Liver (tissue), 9 donors: ENCODE results near the gene IFI27. TPM values are rescaled to one million over a fixed set of nuclear protein-coding genes. Genes with fewer than 3 reads are reported as not detected.

ENCODE experiments used
- DNase-seq: peaks from one replicate; pipeline ENCODE4 v3.0.0-alpha.2; 2017; ENCODE audit warnings: low spot score
- H3K27ac ChIP-seq, 2 donors: one replicate each; pipeline ENCODE4 v1.7.0; 2013; ENCODE audit warnings: inconsistent platforms in 2 of 2, low read length in 2 of 2, control low read depth in 1 of 2, low read depth in 1 of 2, mild to moderate bottlenecking in 1 of 2
- H3K27me3 ChIP-seq, 4 donors: one replicate each; pipeline versions ENCODE4 v1.6.1 to v1.7.0; 2013; ENCODE audit warnings: low read length in 3 of 4, inconsistent platforms in 1 of 4, mild to moderate bottlenecking in 1 of 4, moderate library complexity in 1 of 4; ENCODE audit not compliant: control insufficient read depth in 4 of 4, insufficient read depth in 4 of 4
- H3K36me3 ChIP-seq, 4 donors: one replicate each; pipeline versions ENCODE4 v1.6.1 to v1.7.0; 2013; ENCODE audit warnings: low read length in 3 of 4, mild to moderate bottlenecking in 3 of 4, low read depth in 1 of 4, moderate library complexity in 1 of 4; ENCODE audit not compliant: control insufficient read depth in 4 of 4, insufficient read depth in 3 of 4
- H3K4me1 ChIP-seq, 4 donors: one replicate each; pipeline versions ENCODE4 v1.6.1 to v1.7.0; 2013; ENCODE audit warnings: low read length in 3 of 4, mild to moderate bottlenecking in 3 of 4, moderate library complexity in 1 of 4; ENCODE audit not compliant: control insufficient read depth in 4 of 4, insufficient read depth in 4 of 4
- H3K4me3 ChIP-seq, 3 donors: one replicate each; pipeline versions ENCODE4 v1.6.1 to v1.7.0; 2013; ENCODE audit warnings: low read length in 3 of 3, control low read depth in 1 of 3, low read depth in 1 of 3, mild to moderate bottlenecking in 1 of 3
- H3K9ac ChIP-seq, 2 donors: one replicate each; pipeline ENCODE4 v1.7.0; 2013; ENCODE audit warnings: low read length in 2 of 2, mild to moderate bottlenecking in 2 of 2, moderate library complexity in 2 of 2, control low read depth in 1 of 2, low read depth in 1 of 2
- H3K9me3 ChIP-seq, 4 donors: one replicate each; pipeline versions ENCODE4 v1.6.1 to v1.7.0; 2013; ENCODE audit warnings: low read length in 3 of 4; ENCODE audit not compliant: control insufficient read depth in 4 of 4
- FOXA1 ChIP-seq: IDR thresholded peaks from 2 replicates; pipeline ENCODE4 v1.6.1; 2016; ENCODE audit warnings: antibody characterized with exemption
- FOXA2 ChIP-seq: IDR thresholded peaks from 2 replicates; pipeline ENCODE4 v1.6.1; 2016; ENCODE audit warnings: antibody characterized with exemption
- GABPA ChIP-seq, 2 donors: IDR thresholded peaks in 1 of 2; conservative IDR thresholded peaks in 1 of 2; 2 replicates each; pipeline ENCODE4 v1.6.1; 2016; ENCODE audit warnings: antibody characterized with exemption in 2 of 2, mild to moderate bottlenecking in 1 of 2, moderate library complexity in 1 of 2
- HNF4G ChIP-seq: IDR thresholded peaks from 2 replicates; pipeline ENCODE4 v1.6.1; 2016; ENCODE audit warnings: antibody characterized with exemption
- JUND ChIP-seq, 2 donors: IDR thresholded peaks; 2 replicates each; pipeline ENCODE4 v1.6.1; 2016; ENCODE audit warnings: antibody characterized with exemption in 2 of 2
- NR2F2 ChIP-seq: IDR thresholded peaks from 2 replicates; pipeline ENCODE4 v1.6.1; 2016; ENCODE audit warnings: antibody characterized with exemption
- RAD21 ChIP-seq, 2 donors: IDR thresholded peaks; 2 replicates each; pipeline ENCODE4 v1.6.1; 2016; ENCODE audit warnings: antibody characterized with exemption in 2 of 2, mild to moderate bottlenecking in 2 of 2
- REST ChIP-seq: IDR thresholded peaks from 2 replicates; pipeline ENCODE4 v1.6.1; 2016; ENCODE audit warnings: antibody characterized with exemption, mild to moderate bottlenecking
- RXRA ChIP-seq, 2 donors: IDR thresholded peaks; 2 replicates each; pipeline ENCODE4 v1.6.1; 2017 to 2018; ENCODE audit warnings: antibody characterized with exemption in 2 of 2, mild to moderate bottlenecking in 1 of 2
- SP1 ChIP-seq: IDR thresholded peaks from 2 replicates; pipeline ENCODE4 v1.6.1; 2018; ENCODE audit warnings: antibody characterized with exemption, mild to moderate bottlenecking
- YY1 ChIP-seq: IDR thresholded peaks from 2 replicates; pipeline ENCODE4 v1.6.1; 2016; ENCODE audit warnings: antibody characterized with exemption, mild to moderate bottlenecking
- WGBS: extraction: QIAGEN DNeasy Blood & Tissue Kit; methylation state at CpG from one replicate; pipeline ENCODE4 v1.1.7; 2013; 5-methylcytosine and 5-hydroxymethylcytosine counted together
- polyA plus RNA-seq, 2 donors: library from polyadenylated mRNA; stranded (reverse) in 1 of 2; unstranded in 1 of 2; fragments of 200-250 nt in 1 of 2; fragments of >200 nt in 1 of 2; fragmentation: Nextera tagmentation in 1 of 2; extraction: Ambion mirVana in 1 of 2; gene quantifications; one replicate each; pipeline versions ENCODE4 v1.2.1 to v1.2.3, GENCODE V29; 2013 to 2015
- total RNA-seq, 2 donors: library from RNA; depleted of rRNA; stranded (reverse); fragments of >200 nt; gene quantifications; one replicate each; pipeline ENCODE4 v1.2.3, GENCODE V29; 2014
- TF ChIP-seq, protein P1 (sequence below): IDR thresholded peaks from 2 replicates; pipeline ENCODE4 v1.6.1; 2016; ENCODE audit warnings: antibody characterized with exemption
- TF ChIP-seq, protein P2 (sequence below): IDR thresholded peaks from 2 replicates; pipeline ENCODE4 v1.6.1; 2016; ENCODE audit warnings: antibody characterized with exemption
- donor health status: healthy.
- donor health status: healthy.
- donor health status: healthy.
- donor health status: healthy.
- donor health status: healthy.

The IFI27 gene
- total and polyA plus RNA-seq, 4 donors: 12.7 to 170 (median 42.2) TPM

DNA sequence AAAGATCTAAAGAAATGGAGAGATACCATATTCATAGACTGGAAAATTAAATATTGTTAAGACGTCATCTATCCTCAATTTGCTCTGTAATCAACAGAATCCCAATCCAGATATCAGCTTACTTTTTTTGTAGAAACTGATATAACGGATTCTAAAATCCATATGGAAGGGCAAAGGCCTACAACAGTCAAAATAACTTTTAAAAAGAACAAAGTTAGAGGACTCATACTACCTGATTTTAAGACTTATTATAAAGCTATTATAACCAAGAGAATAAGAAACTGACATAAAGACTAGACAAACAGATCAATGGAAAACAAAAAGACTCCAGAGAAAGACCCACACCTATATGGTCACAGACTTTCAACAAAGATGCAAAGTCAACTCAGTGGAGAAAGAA lies 35.5 kb upstream of the IFI27 start (continued):
- TF ChIP-seq, protein P1, sequence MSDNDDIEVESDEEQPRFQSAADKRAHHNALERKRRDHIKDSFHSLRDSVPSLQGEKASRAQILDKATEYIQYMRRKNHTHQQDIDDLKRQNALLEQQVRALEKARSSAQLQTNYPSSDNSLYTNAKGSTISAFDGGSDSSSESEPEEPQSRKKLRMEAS: no peak
- TF ChIP-seq, protein P2, sequence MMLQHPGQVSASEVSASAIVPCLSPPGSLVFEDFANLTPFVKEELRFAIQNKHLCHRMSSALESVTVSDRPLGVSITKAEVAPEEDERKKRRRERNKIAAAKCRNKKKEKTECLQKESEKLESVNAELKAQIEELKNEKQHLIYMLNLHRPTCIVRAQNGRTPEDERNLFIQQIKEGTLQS: no peak
- TF ChIP-seq YY1: no peak
- TF ChIP-seq GABPA (IDR thresholded peaks at IDR 0.05 in 1 of 2, conservative IDR thresholded peaks at IDR 0.05 in 1 of 2): no peak
- no peak for TF ChIP-seq RXRA (IDR thresholded peaks at IDR 0.05)
- TF ChIP-seq FOXA1: no peak
- TF ChIP-seq SP1: no peak
- no peak for TF ChIP-seq NR2F2
- no peak for TF ChIP-seq RAD21 (IDR thresholded peaks at IDR 0.05)

DNA sequence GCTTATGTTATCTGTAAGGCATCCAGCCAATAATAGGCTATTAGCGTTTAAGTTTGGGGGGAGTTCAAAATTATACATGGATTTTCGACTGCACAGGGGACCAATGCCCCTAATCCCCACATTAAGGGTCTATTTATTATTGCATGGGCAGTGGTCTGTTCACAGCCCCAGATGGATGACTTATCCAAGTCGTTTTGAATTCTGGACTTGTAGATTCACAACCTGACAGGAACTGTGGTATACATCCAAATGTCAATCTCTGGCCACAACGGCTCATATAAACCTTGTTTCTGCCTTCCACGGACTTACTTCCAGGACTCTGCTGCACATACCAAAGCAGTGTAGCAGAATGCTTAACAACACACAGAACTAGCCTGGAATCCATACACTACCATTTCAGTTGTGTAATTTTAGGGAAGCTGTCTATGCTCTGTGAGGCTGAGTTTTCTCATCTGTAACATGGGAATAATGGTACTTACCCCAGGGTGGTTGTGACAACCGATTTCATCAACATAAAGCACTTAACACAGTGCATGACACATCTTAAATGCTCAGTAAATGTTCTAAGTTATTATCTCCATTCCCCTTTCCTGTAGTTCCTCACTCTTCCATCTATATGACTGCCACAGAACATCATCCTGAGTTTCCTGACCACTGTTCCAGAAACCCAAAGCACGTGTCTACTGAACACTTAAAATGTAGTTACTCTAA lies 33.3 kb upstream of the IFI27 start:
- Histone ChIP-seq H3K27me3 (no peaks in the 10 kb centered on the region), H3K36me3 (peaks cover 6 to 26% (median 15%) of the 10 kb centered on the region in 4 donors), H3K27ac (no peak overlapping the region), H3K9me3 (peaks cover 0 to 17% (median 3%) of the 10 kb centered on the region in 4 donors), H3K4me3 (peak overlapping the region in 1 of 3 donors; percentile 22), H3K4me1 (peaks cover 12 to 39% (median 29%) of the 10 kb centered on the region in 4 donors), H3K9ac (peak overlapping the region in 1 of 2 donors; percentile 10)
- DNase-seq: no peak
- 85% methylated on average over 7 of the region's 7 CpGs for WGBS
- TF ChIP-seq FOXA1 (no peak), JUND (IDR thresholded peaks at IDR 0.05) (no peak), REST (no peak)
- TF ChIP-seq, protein P2: no peak

GRCh38 chr14:94077823-94078222 lies 32.7 kb upstream of the IFI27 start:
- no peak overlapping the region for H3K9ac ChIP-seq

More at GRCh38 chr14:94077823-94078222, 32.7 kb upstream of the IFI27 start:
- H3K27ac ChIP-seq: no peak overlapping the region
- WGBS: 91% methylated on average over 5 of the region's 5 CpGs
- peaks cover 12 to 39% (median 29%) of the 10 kb centered on the region in 4 donors for H3K4me1 ChIP-seq
- H3K27me3 ChIP-seq: no peaks in the 10 kb centered on the region
- H3K36me3 ChIP-seq: peaks cover 6 to 26% (median 15%) of the 10 kb centered on the region in 4 donors
- peaks cover 0 to 17% (median 3%) of the 10 kb centered on the region in 4 donors for H3K9me3 ChIP-seq
- H3K4me3 ChIP-seq: no peak overlapping the region
- TF ChIP-seq FOXA2: no peak
- no peak for TF ChIP-seq FOXA1
- no peak for TF ChIP-seq HNF4G
- TF ChIP-seq RAD21 (IDR thresholded peaks at IDR 0.05): no peak
- DNase-seq: no peak
